Smooth muscle cell (in vitro differentiated cells): Measurements from ENCODE around the gene MED13L. TPM values are rescaled to one million over a fixed set of nuclear protein-coding genes. Genes with fewer than 3 reads are reported as not detected.

Experiments used
- DNase-seq: peaks from one replicate; lab custom pipeline; 2025; ENCODE audit not compliant: unreplicated experiment; lab: John Stamatoyannopoulos, UW
- H2AFZ ChIP-seq: fragments of 200-600 bp; sonication (generic); 2 replicates; pipeline ENCODE4 v1.6.0; 2016; ENCODE audit warnings: antibody characterized with exemption, low read depth, mild to moderate bottlenecking
- H3F3A ChIP-seq: fragments of 200-600 bp; sonication (generic); 2 replicates; pipeline ENCODE4 v1.6.0; 2017; ENCODE audit warnings: antibody characterized with exemption, low read depth
- H3K27ac ChIP-seq: fragments of 200-600 bp; sonication (generic); 2 replicates; pipeline ENCODE4 v1.5.1; 2016; ENCODE audit warnings: low read depth, mild to moderate bottlenecking
- H3K27me3 ChIP-seq: fragments of 200-600 bp; sonication (generic); 2 replicates; pipeline ENCODE4 v1.6.1; 2016; ENCODE audit warnings: low read depth, mild to moderate bottlenecking
- H3K36me3 ChIP-seq: fragments of 200-600 bp; sonication (generic); 2 replicates; pipeline ENCODE4 v1.5.1; 2016; ENCODE audit warnings: low read depth
- H3K4me1 ChIP-seq: fragments of 200-600 bp; sonication (generic); 2 replicates; pipeline ENCODE4 v1.5.1; 2016; ENCODE audit warnings: low read depth
- H3K4me2 ChIP-seq: fragments of 200-600 bp; sonication (generic); 2 replicates; pipeline ENCODE4 v1.6.0; 2016; ENCODE audit warnings: mild to moderate bottlenecking
- H3K4me3 ChIP-seq: fragments of 200-600 bp; sonication (generic); 2 replicates; pipeline ENCODE4 v1.5.1; 2016; ENCODE audit warnings: mild to moderate bottlenecking
- H3K79me2 ChIP-seq: fragments of 200-600 bp; sonication (generic); 2 replicates; pipeline ENCODE4 v1.6.0; 2016; ENCODE audit warnings: low read depth, mild to moderate bottlenecking
- H3K9ac ChIP-seq: fragments of 200-600 bp; sonication (generic); 2 replicates; pipeline ENCODE4 v1.6.0; 2016; ENCODE audit warnings: low read depth
- H3K9me3 ChIP-seq: fragments of 200-600 bp; sonication (generic); replicated peaks from 2 replicates; pipeline ENCODE4 v1.5.1; 2016; ENCODE audit warnings: low read depth
- H4K20me1 ChIP-seq: fragments of 200-600 bp; sonication (generic); 2 replicates; pipeline ENCODE4 v1.6.0; 2016; ENCODE audit warnings: low read depth
- WGBS: methylation state at CpG from one replicate; pipeline ENCODE4 v1.1.7; 2016; ENCODE audit warnings: low lambda C conversion rate; 5-methylcytosine and 5-hydroxymethylcytosine counted together
- polyA plus RNA-seq: library from polyadenylated mRNA; unstranded; fragments of >200 nt; fragmentation: Nextera tagmentation; extraction: Ambion mirVana; gene quantifications from 2 replicates; pipeline ENCODE4 v1.2.1, GENCODE V29; 2016
- total RNA-seq: library from RNA; depleted of rRNA; stranded (reverse); fragments of >200 nt; gene quantifications from 2 replicates; pipeline ENCODE4 v1.2.3, GENCODE V29; 2014
- TF ChIP-seq, protein P1 (sequence below): fragments of 200-600 bp; sonication (generic); IDR thresholded peaks from 2 replicates; pipeline ENCODE4 v1.5.1; 2017; ENCODE audit warnings: borderline replicate concordance, mild to moderate bottlenecking, antibody characterized with exemption; ENCODE audit not compliant: insufficient read depth, poor library complexity, severe bottlenecking

The MED13L gene
- total and polyA plus RNA-seq, 2 experiments from 2014 or later: 13.2 to 74.3 TPM

DNA sequence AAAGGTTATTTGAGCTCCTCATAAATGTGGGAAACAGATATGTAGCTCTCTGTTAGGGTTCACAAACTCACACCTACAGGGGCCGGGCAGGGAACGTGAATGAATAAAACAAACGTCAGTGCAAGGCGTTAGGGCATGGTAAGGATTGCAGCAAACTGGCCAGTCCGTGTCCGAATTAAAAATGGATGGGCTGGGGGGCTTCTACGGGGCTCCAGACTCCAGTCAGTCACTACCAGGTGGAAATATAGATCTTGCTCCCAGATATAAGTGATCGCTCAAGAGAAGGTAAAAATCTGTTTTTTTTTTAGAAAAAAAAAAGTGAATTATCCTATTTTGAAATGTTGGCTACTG, 333.1 kb downstream of the MED13L start:
- Histone ChIP-seq H3K79me2 (no peaks in the 10 kb centered on the region), H3K9me3 (no peaks in the 10 kb centered on the region), H2AFZ (no peak overlapping the region), H3K36me3 (no peaks in the 10 kb centered on the region), H3K4me3 (no peak overlapping the region), H3K4me1 (no peaks in the 10 kb centered on the region), H3K4me2 (no peak overlapping the region), H3K27ac (no peak overlapping the region), H3K9ac (no peak overlapping the region), H3F3A (no peaks in the 10 kb centered on the region), H4K20me1 (no peaks in the 10 kb centered on the region), H3K27me3 (no peaks in the 10 kb centered on the region)
- TF ChIP-seq, protein P1, sequence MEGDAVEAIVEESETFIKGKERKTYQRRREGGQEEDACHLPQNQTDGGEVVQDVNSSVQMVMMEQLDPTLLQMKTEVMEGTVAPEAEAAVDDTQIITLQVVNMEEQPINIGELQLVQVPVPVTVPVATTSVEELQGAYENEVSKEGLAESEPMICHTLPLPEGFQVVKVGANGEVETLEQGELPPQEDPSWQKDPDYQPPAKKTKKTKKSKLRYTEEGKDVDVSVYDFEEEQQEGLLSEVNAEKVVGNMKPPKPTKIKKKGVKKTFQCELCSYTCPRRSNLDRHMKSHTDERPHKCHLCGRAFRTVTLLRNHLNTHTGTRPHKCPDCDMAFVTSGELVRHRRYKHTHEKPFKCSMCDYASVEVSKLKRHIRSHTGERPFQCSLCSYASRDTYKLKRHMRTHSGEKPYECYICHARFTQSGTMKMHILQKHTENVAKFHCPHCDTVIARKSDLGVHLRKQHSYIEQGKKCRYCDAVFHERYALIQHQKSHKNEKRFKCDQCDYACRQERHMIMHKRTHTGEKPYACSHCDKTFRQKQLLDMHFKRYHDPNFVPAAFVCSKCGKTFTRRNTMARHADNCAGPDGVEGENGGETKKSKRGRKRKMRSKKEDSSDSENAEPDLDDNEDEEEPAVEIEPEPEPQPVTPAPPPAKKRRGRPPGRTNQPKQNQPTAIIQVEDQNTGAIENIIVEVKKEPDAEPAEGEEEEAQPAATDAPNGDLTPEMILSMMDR: no peak
- DNase-seq: no peak
- WGBS: 96% methylated on average over 8 of the region's 8 CpGs

GRCh38 chr12:115943630-115944391, 333.7 kb downstream of the MED13L start:
- TF ChIP-seq, protein P1: no peak
- Histone ChIP-seq H3K4me1 (no peaks in the 10 kb centered on the region), H3K4me3 (no peak overlapping the region), H3K79me2 (no peaks in the 10 kb centered on the region), H3K36me3 (no peaks in the 10 kb centered on the region), H3F3A (no peaks in the 10 kb centered on the region), H3K9ac (no peak overlapping the region), H3K4me2 (no peak overlapping the region), H3K27me3 (no peaks in the 10 kb centered on the region), H3K27ac (no peak overlapping the region), H3K9me3 (no peaks in the 10 kb centered on the region), H4K20me1 (no peaks in the 10 kb centered on the region), H2AFZ (no peak overlapping the region)
- no peak for DNase-seq
- 46% methylated on average over 13 of the region's 13 CpGs for WGBS

- Histone ChIP-seq H3K36me3 (no peaks in the 10 kb centered on the region), H4K20me1 (no peaks in the 10 kb centered on the region), H3K4me2 (no peak overlapping the region), H2AFZ (no peak overlapping the region), H3K27ac (no peak overlapping the region), H3K79me2 (no peaks in the 10 kb centered on the region), H3K4me3 (no peak overlapping the region), H3K27me3 (no peaks in the 10 kb centered on the region), H3K9me3 (no peaks in the 10 kb centered on the region), H3F3A (no peaks in the 10 kb centered on the region), H3K4me1 (no peaks in the 10 kb centered on the region), H3K9ac (no peak overlapping the region)
- 91% methylated on average over 7 of the region's 7 CpGs for WGBS
- TF ChIP-seq, protein P1: no peak
- no peak for DNase-seq
These were observed 334.2 kb downstream of the MED13L start for GRCh38 chr12:115943310-115943629.

GRCh38 chr12:115942346-115942745, 335.1 kb downstream of the MED13L start:
- Histone ChIP-seq H4K20me1 (no peaks in the 10 kb centered on the region), H3K36me3 (no peaks in the 10 kb centered on the region), H2AFZ (no peak overlapping the region), H3K4me1 (no peaks in the 10 kb centered on the region), H3K4me3 (no peak overlapping the region), H3K9ac (no peak overlapping the region), H3K4me2 (no peak overlapping the region), H3K79me2 (no peaks in the 10 kb centered on the region), H3F3A (no peaks in the 10 kb centered on the region), H3K9me3 (no peaks in the 10 kb centered on the region), H3K27ac (no peak overlapping the region), H3K27me3 (no peaks in the 10 kb centered on the region)
- TF ChIP-seq, protein P1: no peak
- DNase-seq: no peak
- WGBS: 100% methylated on average over 1 of the region's 1 CpG
